ENCODE data around the gene NEDD9.
A peak's percentile ranks its signal among the peaks of the same experiment; 100 is the strongest.

NEDD9 gene

GRCh38 chr6:11174242-11174611, 58.2 kb downstream of the NEDD9 start:
- no peak for DNase-seq (ENCODE audit: low spot score)

GRCh38 chr6:11172501-11173327, 59.8 kb downstream of the NEDD9 start:
- peak; percentile 62 for DNase-seq (ENCODE audit: low spot score)

GRCh38 chr6:11171952-11172351, 60.5 kb downstream of the NEDD9 start:
- no peak for DNase-seq (ENCODE audit: low spot score)

GRCh38 chr6:11168091-11168635, 64.3 kb downstream of the NEDD9 start:
- no peak for DNase-seq (ENCODE audit: low spot score)

GRCh38 chr6:11166948-11167347, 65.5 kb downstream of the NEDD9 start:
- DNase-seq (ENCODE audit: low spot score): no peak

- no peak for DNase-seq (ENCODE audit: low spot score)
Measured at GRCh38 chr6:11164717-11165646, 67.5 kb downstream of the NEDD9 start.

GRCh38 chr6:11163932-11164331, 68.5 kb downstream of the NEDD9 start:
- DNase-seq (ENCODE audit: low spot score): no peak

GRCh38 chr6:11162262-11162661, 70.2 kb downstream of the NEDD9 start:
- no peak for DNase-seq (ENCODE audit: low spot score)

GRCh38 chr6:11161031-11161956, 71.2 kb downstream of the NEDD9 start:
- DNase-seq (ENCODE audit: low spot score): peak; percentile 60

- no peak for DNase-seq (ENCODE audit: low spot score)
Measured at GRCh38 chr6:11160199-11160598, 72.3 kb downstream of the NEDD9 start.

GRCh38 chr6:11155589-11155988, 76.9 kb downstream of the NEDD9 start:
- no peak for DNase-seq (ENCODE audit: low spot score)

- DNase-seq (ENCODE audit: low spot score): no peak
Measured at GRCh38 chr6:11153447-11153846, 79.0 kb downstream of the NEDD9 start.

- no peak for DNase-seq (ENCODE audit: low spot score)
Measured at GRCh38 chr6:11152581-11152980, 79.9 kb downstream of the NEDD9 start.

GRCh38 chr6:11151488-11151887, 81.0 kb downstream of the NEDD9 start:
- no peak for DNase-seq (ENCODE audit: low spot score)

GRCh38 chr6:11149551-11149950, 82.9 kb downstream of the NEDD9 start:
- no peak for DNase-seq (ENCODE audit: low spot score)

- no peak for DNase-seq (ENCODE audit: low spot score)
Measured at GRCh38 chr6:11146117-11146826, 86.2 kb downstream of the NEDD9 start.

GRCh38 chr6:11144393-11144851, 88.0 kb downstream of the NEDD9 start:
- peak; percentile 85 for DNase-seq (ENCODE audit: low spot score)

- DNase-seq (ENCODE audit: low spot score): peak; percentile 83
Measured at GRCh38 chr6:11143394-11144371, 88.8 kb downstream of the NEDD9 start.

GRCh38 chr6:11142296-11143027, 90.0 kb downstream of the NEDD9 start:
- DNase-seq (ENCODE audit: low spot score): no peak
